H1 (cell line): ENCODE data around the gene LRRC74B. TPM values are rescaled to one million over a fixed set of nuclear protein-coding genes. Genes with fewer than 3 reads are reported as not detected.

Experiments
- SAP30 ChIP-seq: fragments of 300-600 bp; sonication (generic); IDR thresholded peaks from 2 replicates; pipeline ENCODE4 v1.7.1; 2012; ENCODE audit warnings: low read length, moderate library complexity, mild to moderate bottlenecking, inconsistent platforms; ENCODE audit not compliant: insufficient read depth, insufficient replicate concordance
- polyA plus RNA-seq, 7 experiments: library from polyadenylated mRNA; depleted of rRNA in 3 of 7; stranded (reverse) in 5 of 7; unstranded in 2 of 7; fragments of >200 nt in 5 of 7; fragments of 200-250 nt in 2 of 7; gene quantifications; 1 replicate in 5 of 7; 2 replicates in 1 of 7; 4 replicates in 1 of 7; pipeline versions ENCODE4 v1.2.1 to v1.2.3, GENCODE V29; 2011 to 2013; ENCODE audit warnings: missing spikeins in 2 of 7, mixed read lengths in 2 of 7
- total RNA-seq: library from RNA; stranded (reverse); fragmentation: NEBNext Ultra II Directional; extraction: Animal tissue kit (Norgen Biotek cat#: 25700); gene quantifications from 2 replicates; pipeline ENCODE4 v1.2.1, GENCODE V29; 2021

Gene LRRC74B
- total and polyA plus RNA-seq, 2 of the 8 experiments (the other 6 are each of a cell fraction or from before 2014, with no cell fraction given), result not detected

DNA sequence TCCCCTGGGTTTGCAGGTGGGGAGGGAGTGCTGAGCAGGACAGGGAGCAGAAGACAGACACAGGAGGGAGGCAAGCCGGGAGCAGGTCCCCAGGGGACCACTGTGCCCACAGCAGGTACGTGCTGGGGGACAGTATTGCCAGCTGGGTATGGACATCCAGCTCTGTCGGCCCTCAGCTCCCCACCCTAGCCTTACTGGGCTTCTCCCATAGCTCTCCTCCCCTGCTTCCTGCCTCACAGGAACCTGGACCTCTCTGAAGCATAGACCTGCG is 9.8 kb downstream of the LRRC74B start (continued):
- TF ChIP-seq SAP30, result no peak
